Esophagus muscularis mucosa (tissue), 3 donors: ENCODE measurements around the gene CT47A1.

Experiments used
- POLR2A ChIP-seq: fragments of 450-650 bp; IDR thresholded peaks from one replicate; pipeline ENCODE4 v1.6.1; 2017; ENCODE audit warnings: antibody characterized with exemption, moderate library complexity, mild to moderate bottlenecking, low read depth
- POLR2AphosphoS5 ChIP-seq, 2 donors: sonication (generic); formaldehyde crosslinking; IDR thresholded peaks; one replicate each; pipeline ENCODE4 v1.6.1; 2017; ENCODE audit warnings: antibody characterized with exemption in 2 of 2
- TF ChIP-seq, protein P1 (sequence below), 3 experiments: fragments of 200-600 bp in 2 of 3; fragments of 450-650 bp in 1 of 3; sonication (generic) in 2 of 3; IDR thresholded peaks; one replicate each; pipeline ENCODE4 v1.5.1; 2017 to 2019; ENCODE audit warnings: antibody characterized with exemption in 3 of 3, mild to moderate bottlenecking in 2 of 3, moderate library complexity in 1 of 3

- TF ChIP-seq, protein P1, sequence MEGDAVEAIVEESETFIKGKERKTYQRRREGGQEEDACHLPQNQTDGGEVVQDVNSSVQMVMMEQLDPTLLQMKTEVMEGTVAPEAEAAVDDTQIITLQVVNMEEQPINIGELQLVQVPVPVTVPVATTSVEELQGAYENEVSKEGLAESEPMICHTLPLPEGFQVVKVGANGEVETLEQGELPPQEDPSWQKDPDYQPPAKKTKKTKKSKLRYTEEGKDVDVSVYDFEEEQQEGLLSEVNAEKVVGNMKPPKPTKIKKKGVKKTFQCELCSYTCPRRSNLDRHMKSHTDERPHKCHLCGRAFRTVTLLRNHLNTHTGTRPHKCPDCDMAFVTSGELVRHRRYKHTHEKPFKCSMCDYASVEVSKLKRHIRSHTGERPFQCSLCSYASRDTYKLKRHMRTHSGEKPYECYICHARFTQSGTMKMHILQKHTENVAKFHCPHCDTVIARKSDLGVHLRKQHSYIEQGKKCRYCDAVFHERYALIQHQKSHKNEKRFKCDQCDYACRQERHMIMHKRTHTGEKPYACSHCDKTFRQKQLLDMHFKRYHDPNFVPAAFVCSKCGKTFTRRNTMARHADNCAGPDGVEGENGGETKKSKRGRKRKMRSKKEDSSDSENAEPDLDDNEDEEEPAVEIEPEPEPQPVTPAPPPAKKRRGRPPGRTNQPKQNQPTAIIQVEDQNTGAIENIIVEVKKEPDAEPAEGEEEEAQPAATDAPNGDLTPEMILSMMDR (IDR thresholded peaks at IDR 0.05), result no peak
- TF ChIP-seq POLR2A (no peak), POLR2AphosphoS5 (IDR thresholded peaks at IDR 0.05) (no peak)
Measured at GRCh38 chrX:121014826-121015225, 29.3 kb upstream of the CT47A1 start.
